ENCODE data around the gene MEX3B. TPM values are rescaled to one million over a fixed set of nuclear protein-coding genes. Genes with fewer than 3 reads are reported as not detected.

The MEX3B gene
- 21.0 TPM for polyA plus RNA-seq (2013, experiment 1 of 2)
- 20.8 TPM for polyA plus RNA-seq (2013, experiment 2 of 2)

DNA sequence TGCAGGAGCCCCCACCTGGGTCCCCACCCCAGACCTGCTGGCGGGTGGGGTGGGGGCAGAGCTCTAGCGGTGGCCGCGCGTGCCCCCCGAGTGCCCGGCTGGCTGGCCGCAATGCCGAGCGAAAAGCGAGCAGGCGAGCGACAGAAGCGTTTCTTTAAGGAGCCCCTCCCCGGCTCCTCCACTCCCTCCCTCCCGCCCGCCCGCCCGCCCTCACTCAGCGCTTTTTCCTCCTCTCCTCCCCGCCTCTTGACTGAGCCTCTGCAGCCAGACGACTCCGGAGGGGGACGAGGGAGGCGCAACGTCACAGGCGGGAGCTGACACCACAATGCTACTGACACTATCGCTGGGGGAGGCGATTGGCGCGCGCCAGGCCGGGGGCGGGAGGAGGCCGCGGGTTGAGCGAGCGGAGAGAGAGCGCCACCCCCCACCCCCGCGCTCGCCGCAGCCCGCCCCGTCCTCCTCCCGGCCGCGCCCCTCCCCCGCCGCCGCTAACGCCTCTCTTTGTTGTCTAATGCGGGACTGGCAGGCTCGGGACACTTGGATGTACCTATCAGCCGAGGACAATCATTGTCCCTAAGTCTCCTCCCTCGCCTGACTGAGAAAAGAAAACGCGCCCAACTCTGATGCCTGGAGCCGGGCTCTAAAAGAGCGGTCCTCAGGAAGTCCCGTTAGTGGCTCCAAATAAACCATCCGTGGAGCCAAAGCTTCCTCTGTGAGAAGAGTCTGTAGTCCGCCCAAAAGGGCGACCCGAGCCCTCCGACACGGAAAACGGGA lies at the start of gene MEX3B:
Gene MEX3B (minus strand): TSS at position 127 of the 774 bp plus-strand sequence. CDS start 313 bp downstream, outside the sequence.
- Histone ChIP-seq H3K4me3 (ENCODE audit: low read length in 2 of 2) (peak within 1 kb of the TSS; percentile 95 to 100), H2BK15ac (ENCODE audit: low read length) (peak within 1 kb of the TSS; percentile 96), H3K79me1 (ENCODE audit: low read depth, low read length) (peaks cover 13% of the 10 kb centered on the region), H2BK12ac (ENCODE audit: low read length) (peak within 1 kb of the TSS; percentile 97), H3K4me2 (ENCODE audit: insufficient read depth, low read length, poor library complexity, severe bottlenecking) (peak within 1 kb of the TSS; percentile 98), H3K27me3 (ENCODE audit: control insufficient read depth in 3 of 3, insufficient read depth in 3 of 3, low read depth in 1 of 3, low read length in 3 of 3) (peaks cover 0 to 29% (median 0%) of the 10 kb centered on the region in 3 experiments), H3K36me3 (replicated peaks in 1 of 2; ENCODE audit: control insufficient read depth in 2 of 2, insufficient read depth in 2 of 2, low read length in 2 of 2) (peaks cover 8 to 32% of the 10 kb centered on the region in 2 donors), H3K27ac (replicated peaks; ENCODE audit: low read length) (peak within 1 kb of the TSS; percentile 97), H3K14ac (ENCODE audit: low read length) (peak within 1 kb of the TSS; percentile 97), H3K18ac (ENCODE audit: low read length) (peak within 1 kb of the TSS; percentile 100), H2AK5ac (ENCODE audit: low read depth, low read length) (peak within 1 kb of the TSS; percentile 98), H3K4me1 (ENCODE audit: control insufficient read depth in 2 of 2, insufficient read depth in 1 of 2, low read depth in 1 of 2, low read length in 2 of 2) (peaks cover 13% of the 10 kb centered on the region in 2 donors), H4K91ac (ENCODE audit: low read depth, low read length, poor library complexity) (peak within 1 kb of the TSS; percentile 100), H2AFZ (ENCODE audit: low read length) (peak within 1 kb of the TSS; percentile 98), H3K9ac (ENCODE audit: low read depth, low read length, poor library complexity) (peak within 1 kb of the TSS; percentile 100), H3K4ac (ENCODE audit: low read length) (peak within 1 kb of the TSS; percentile 99), H3K9me3 (replicated peaks in 1 of 2; ENCODE audit: control insufficient read depth in 2 of 2, insufficient read depth in 1 of 2, low read depth in 1 of 2, low read length in 2 of 2) (no peaks in the 10 kb centered on the region), H4K8ac (ENCODE audit: low read depth, low read length) (peak within 1 kb of the TSS; percentile 73), H2BK120ac (ENCODE audit: low read depth, low read length) (peak within 1 kb of the TSS; percentile 78), H2BK5ac (ENCODE audit: low read length) (peak within 1 kb of the TSS; percentile 99), H3K23ac (ENCODE audit: low read depth, low read length, poor library complexity) (peak within 1 kb of the TSS; percentile 87)
- peak; percentile 97 for DNase-seq (ENCODE audit: low spot score)
- WGBS, 2 donors (ENCODE audit: extremely low coverage in 2 of 2, insufficient read length in 2 of 2, insufficient replicate concordance in 1 of 2): no CpG with 5 or more reads among the region's 68 CpGs

DNA sequence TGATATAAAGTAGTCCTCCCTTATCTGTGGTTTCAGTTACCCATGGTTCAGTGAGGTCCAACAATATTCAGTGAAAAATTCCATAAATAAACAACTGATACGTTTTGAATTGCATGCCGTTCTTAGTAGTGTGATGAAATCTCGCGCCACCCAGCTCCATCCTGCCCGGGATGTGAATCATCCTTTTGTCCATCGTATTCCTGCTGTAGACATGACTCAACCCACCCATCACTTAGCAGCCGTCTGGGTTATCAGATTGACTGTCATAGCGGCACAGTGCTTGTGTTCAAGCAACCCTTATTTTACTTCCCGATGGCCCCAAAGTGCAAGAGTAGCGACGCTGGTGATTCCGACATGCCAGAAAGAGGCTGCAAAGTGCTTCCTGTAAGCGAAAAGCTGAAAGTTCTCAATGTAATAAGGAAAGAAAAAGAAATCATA lies 48.0 kb upstream of the MEX3B start:
- Histone ChIP-seq H3K9me3 (replicated peaks in 1 of 2; ENCODE audit: control insufficient read depth in 2 of 2, insufficient read depth in 1 of 2, low read depth in 1 of 2, low read length in 2 of 2) (no peaks in the 10 kb centered on the region), H3K4me1 (ENCODE audit: control insufficient read depth in 2 of 2, insufficient read depth in 1 of 2, low read depth in 1 of 2, low read length in 2 of 2) (no peaks in the 10 kb centered on the region), H3K27ac (replicated peaks; ENCODE audit: low read length) (no peak overlapping the region), H2BK5ac (ENCODE audit: low read length) (no peak overlapping the region), H3K27me3 (ENCODE audit: control insufficient read depth in 3 of 3, insufficient read depth in 3 of 3, low read depth in 1 of 3, low read length in 3 of 3) (peaks cover 0 to 6% (median 0%) of the 10 kb centered on the region in 3 experiments), H3K4me3 (ENCODE audit: low read length in 2 of 2) (no peak overlapping the region), H3K79me1 (ENCODE audit: low read depth, low read length) (no peaks in the 10 kb centered on the region), H4K8ac (ENCODE audit: low read depth, low read length) (no peak overlapping the region), H3K14ac (ENCODE audit: low read length) (no peak overlapping the region), H3K18ac (ENCODE audit: low read length) (no peak overlapping the region), H3K4ac (ENCODE audit: low read length) (no peak overlapping the region), H3K23ac (ENCODE audit: low read depth, low read length, poor library complexity) (no peak overlapping the region), H2BK120ac (ENCODE audit: low read depth, low read length) (no peak overlapping the region), H4K91ac (ENCODE audit: low read depth, low read length, poor library complexity) (no peak overlapping the region), H3K4me2 (ENCODE audit: insufficient read depth, low read length, poor library complexity, severe bottlenecking) (no peak overlapping the region), H2AFZ (ENCODE audit: low read length) (no peak overlapping the region), H3K36me3 (replicated peaks in 1 of 2; ENCODE audit: control insufficient read depth in 2 of 2, insufficient read depth in 2 of 2, low read length in 2 of 2) (no peaks in the 10 kb centered on the region), H2BK15ac (ENCODE audit: low read length) (no peak overlapping the region), H2AK5ac (ENCODE audit: low read depth, low read length) (no peak overlapping the region), H2BK12ac (ENCODE audit: low read length) (no peak overlapping the region), H3K9ac (ENCODE audit: low read depth, low read length, poor library complexity) (no peak overlapping the region)
- no CpG with 5 or more reads among the region's 13 CpGs for WGBS, 2 donors (ENCODE audit: extremely low coverage in 2 of 2, insufficient read length in 2 of 2, insufficient replicate concordance in 1 of 2)
- no peak for DNase-seq (ENCODE audit: low spot score)

DNA sequence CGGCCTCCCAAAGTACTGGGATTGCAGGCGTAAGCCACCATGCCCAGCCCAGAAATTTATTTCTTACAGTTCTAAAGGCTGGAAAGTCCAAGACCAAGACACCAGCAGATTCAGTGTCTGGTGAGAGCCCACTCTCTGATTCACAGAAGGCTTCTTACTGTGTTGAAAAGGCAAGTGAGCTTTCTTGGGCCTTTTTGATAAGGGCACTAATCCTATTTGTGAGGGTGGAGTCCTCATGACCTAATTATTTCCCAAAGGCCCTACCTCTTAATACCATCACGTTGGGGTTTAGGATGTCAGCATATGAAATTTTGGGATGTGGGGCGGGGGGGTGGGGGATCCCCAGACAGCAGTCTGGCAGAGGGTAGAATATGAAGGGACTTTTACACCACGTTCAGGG lies 47.5 kb upstream of the MEX3B start:
- H4K91ac ChIP-seq (ENCODE audit: low read depth, low read length, poor library complexity): no peak overlapping the region
- H3K27me3 ChIP-seq (ENCODE audit: control insufficient read depth in 3 of 3, insufficient read depth in 3 of 3, low read depth in 1 of 3, low read length in 3 of 3): peaks cover 0 to 6% (median 0%) of the 10 kb centered on the region in 3 experiments
- no peak overlapping the region for H4K8ac ChIP-seq (ENCODE audit: low read depth, low read length)
- no peak overlapping the region for H2AFZ ChIP-seq (ENCODE audit: low read length)
- no peak overlapping the region for H2AK5ac ChIP-seq (ENCODE audit: low read depth, low read length)
- H3K79me1 ChIP-seq (ENCODE audit: low read depth, low read length): no peaks in the 10 kb centered on the region
- no peaks in the 10 kb centered on the region for H3K4me1 ChIP-seq (ENCODE audit: control insufficient read depth in 2 of 2, insufficient read depth in 1 of 2, low read depth in 1 of 2, low read length in 2 of 2)
- no peak overlapping the region for H3K9ac ChIP-seq (ENCODE audit: low read depth, low read length, poor library complexity)
- no peak overlapping the region for H2BK15ac ChIP-seq (ENCODE audit: low read length)
- no peak overlapping the region for H3K4me2 ChIP-seq (ENCODE audit: insufficient read depth, low read length, poor library complexity, severe bottlenecking)
- H3K23ac ChIP-seq (ENCODE audit: low read depth, low read length, poor library complexity): no peak overlapping the region
- no peak for DNase-seq (ENCODE audit: low spot score)
- no peak overlapping the region for H3K27ac ChIP-seq (replicated peaks; ENCODE audit: low read length)
- no CpG with 5 or more reads among the region's 5 CpGs for WGBS, 2 donors (ENCODE audit: extremely low coverage in 2 of 2, insufficient read length in 2 of 2, insufficient replicate concordance in 1 of 2)
- no peak overlapping the region for H3K4ac ChIP-seq (ENCODE audit: low read length)
- no peak overlapping the region for H2BK12ac ChIP-seq (ENCODE audit: low read length)
- H3K18ac ChIP-seq (ENCODE audit: low read length): no peak overlapping the region
- no peaks in the 10 kb centered on the region for H3K36me3 ChIP-seq (replicated peaks in 1 of 2; ENCODE audit: control insufficient read depth in 2 of 2, insufficient read depth in 2 of 2, low read length in 2 of 2)
- H3K9me3 ChIP-seq (replicated peaks in 1 of 2; ENCODE audit: control insufficient read depth in 2 of 2, insufficient read depth in 1 of 2, low read depth in 1 of 2, low read length in 2 of 2): no peaks in the 10 kb centered on the region
- H3K4me3 ChIP-seq (ENCODE audit: low read length in 2 of 2): no peak overlapping the region
- H2BK120ac ChIP-seq (ENCODE audit: low read depth, low read length): no peak overlapping the region
- no peak overlapping the region for H2BK5ac ChIP-seq (ENCODE audit: low read length)
- H3K14ac ChIP-seq (ENCODE audit: low read length): no peak overlapping the region

GRCh38 chr15:82091636-82092140 lies 45.9 kb upstream of the MEX3B start:
- Histone ChIP-seq H3K4me1 (ENCODE audit: control insufficient read depth in 2 of 2, insufficient read depth in 1 of 2, low read depth in 1 of 2, low read length in 2 of 2) (no peaks in the 10 kb centered on the region), H3K9me3 (replicated peaks in 1 of 2; ENCODE audit: control insufficient read depth in 2 of 2, insufficient read depth in 1 of 2, low read depth in 1 of 2, low read length in 2 of 2) (no peaks in the 10 kb centered on the region), H2AFZ (ENCODE audit: low read length) (no peak overlapping the region), H3K27ac (replicated peaks; ENCODE audit: low read length) (no peak overlapping the region), H2BK12ac (ENCODE audit: low read length) (no peak overlapping the region), H2BK15ac (ENCODE audit: low read length) (no peak overlapping the region), H2AK5ac (ENCODE audit: low read depth, low read length) (no peak overlapping the region), H3K18ac (ENCODE audit: low read length) (no peak overlapping the region), H3K4me3 (ENCODE audit: low read length in 2 of 2) (no peak overlapping the region), H3K4ac (ENCODE audit: low read length) (no peak overlapping the region), H3K14ac (ENCODE audit: low read length) (no peak overlapping the region), H3K9ac (ENCODE audit: low read depth, low read length, poor library complexity) (no peak overlapping the region), H3K23ac (ENCODE audit: low read depth, low read length, poor library complexity) (no peak overlapping the region), H4K8ac (ENCODE audit: low read depth, low read length) (no peak overlapping the region), H2BK120ac (ENCODE audit: low read depth, low read length) (no peak overlapping the region), H2BK5ac (ENCODE audit: low read length) (no peak overlapping the region), H3K4me2 (ENCODE audit: insufficient read depth, low read length, poor library complexity, severe bottlenecking) (no peak overlapping the region), H4K91ac (ENCODE audit: low read depth, low read length, poor library complexity) (no peak overlapping the region), H3K36me3 (replicated peaks in 1 of 2; ENCODE audit: control insufficient read depth in 2 of 2, insufficient read depth in 2 of 2, low read length in 2 of 2) (no peaks in the 10 kb centered on the region), H3K79me1 (ENCODE audit: low read depth, low read length) (no peaks in the 10 kb centered on the region), H3K27me3 (ENCODE audit: control insufficient read depth in 3 of 3, insufficient read depth in 3 of 3, low read depth in 1 of 3, low read length in 3 of 3) (peaks cover 0 to 6% (median 0%) of the 10 kb centered on the region in 3 experiments)
- WGBS, 2 donors (ENCODE audit: extremely low coverage in 2 of 2, insufficient read length in 2 of 2, insufficient replicate concordance in 1 of 2): no CpG with 5 or more reads among the region's 3 CpGs
- no peak for DNase-seq (ENCODE audit: low spot score)
